ENCODE data around the gene ZNF140.

ZNF140 gene

DNA sequence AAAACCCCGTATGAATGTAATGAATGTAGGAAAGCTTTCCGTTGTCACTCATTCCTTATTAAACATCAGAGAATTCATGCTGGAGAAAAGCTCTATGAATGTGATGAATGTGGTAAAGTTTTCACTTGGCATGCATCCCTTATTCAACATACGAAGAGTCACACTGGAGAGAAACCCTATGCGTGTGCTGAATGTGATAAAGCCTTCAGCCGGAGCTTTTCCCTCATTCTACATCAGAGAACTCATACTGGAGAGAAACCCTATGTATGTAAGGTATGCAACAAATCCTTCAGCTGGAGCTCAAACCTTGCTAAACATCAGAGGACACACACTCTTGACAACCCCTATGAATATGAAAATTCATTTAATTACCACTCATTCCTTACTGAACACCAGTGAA lies 25.5 kb downstream of the ZNF140 start:
- no peak overlapping the region for H3K4me3 ChIP-seq (ENCODE audit: low read length)
- TF ChIP-seq CTCF (IDR thresholded peaks at IDR 0.05; ENCODE audit: insufficient read depth, low read depth, low read length, missing control alignments) = no peak
- DNase-seq (ENCODE audit: low read depth) = no peak

DNA sequence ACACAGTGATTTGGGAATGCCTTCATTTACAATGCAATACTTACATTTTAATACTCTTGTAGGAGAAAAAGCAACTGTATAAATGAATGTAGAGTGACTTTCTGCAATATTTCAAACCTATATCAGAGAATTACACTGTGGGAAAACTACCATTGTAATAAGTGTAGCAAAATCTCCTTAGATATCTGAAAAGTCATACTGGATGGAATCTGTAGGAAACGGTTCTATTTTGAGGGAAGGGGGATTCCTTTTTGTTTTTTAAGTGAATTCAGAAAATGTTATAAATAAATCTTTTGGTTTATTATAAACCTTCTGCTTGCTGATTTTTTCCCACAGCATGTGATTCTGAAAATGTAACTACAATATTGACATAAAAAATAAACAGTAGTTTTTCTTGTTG lies 26.4 kb downstream of the ZNF140 start:
- no peak for TF ChIP-seq CTCF (IDR thresholded peaks at IDR 0.05; ENCODE audit: insufficient read depth, low read depth, low read length, missing control alignments)
- no peak for DNase-seq (ENCODE audit: low read depth)
- H3K4me3 ChIP-seq (ENCODE audit: low read length) = no peak overlapping the region

GRCh38 chr12:133108150-133108549 lies 27.4 kb downstream of the ZNF140 start:
- DNase-seq (ENCODE audit: low read depth) = no peak
- H3K4me3 ChIP-seq (ENCODE audit: low read length) = no peak overlapping the region
- TF ChIP-seq CTCF (IDR thresholded peaks at IDR 0.05; ENCODE audit: insufficient read depth, low read depth, low read length, missing control alignments) = no peak

GRCh38 chr12:133120385-133121191 lies 39.9 kb downstream of the ZNF140 start:
- TF ChIP-seq CTCF (IDR thresholded peaks at IDR 0.05; ENCODE audit: insufficient read depth, low read depth, low read length, missing control alignments) = no peak
- no peak overlapping the region for H3K4me3 ChIP-seq (ENCODE audit: low read length)
- no peak for DNase-seq (ENCODE audit: low read depth)

- DNase-seq (ENCODE audit: low read depth) = no peak
- TF ChIP-seq CTCF (IDR thresholded peaks at IDR 0.05; ENCODE audit: insufficient read depth, low read depth, low read length, missing control alignments) = no peak
- H3K4me3 ChIP-seq (ENCODE audit: low read length) = no peak overlapping the region
Measured at GRCh38 chr12:133124674-133125073, 44.0 kb downstream of the ZNF140 start.

DNA sequence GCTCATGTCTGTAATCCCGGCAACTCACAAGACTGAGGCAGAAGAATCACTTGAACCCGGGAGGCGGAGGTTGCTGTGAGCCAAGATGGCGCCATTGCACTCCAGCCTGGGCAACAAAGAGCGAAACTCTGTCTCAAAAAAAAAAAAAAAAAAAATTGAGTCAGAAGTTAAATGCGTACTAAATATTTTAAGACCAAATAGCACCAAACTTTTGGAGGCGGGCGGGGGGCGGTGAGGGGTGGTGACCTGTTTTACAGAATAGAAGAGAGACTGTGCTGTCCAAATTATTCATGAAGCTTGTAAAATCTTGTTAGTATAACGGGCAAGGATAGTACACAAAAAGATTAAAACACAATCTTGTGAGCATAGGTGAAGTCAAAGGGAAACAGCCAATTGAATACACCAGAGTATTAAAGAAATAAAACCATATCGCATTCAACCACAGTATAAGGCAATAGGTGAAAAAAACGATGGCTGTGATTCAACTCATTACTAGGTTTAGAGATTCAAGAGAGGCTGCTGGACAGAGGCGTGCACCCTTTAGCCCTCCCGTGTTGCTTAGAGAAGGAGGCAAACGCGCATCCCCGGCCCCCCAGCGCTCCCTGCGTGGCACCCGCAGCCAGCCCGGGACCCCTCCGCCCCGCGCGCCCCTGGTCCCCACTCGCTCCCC lies 48.8 kb downstream of the ZNF140 start:
- peak; percentile 47 for DNase-seq (ENCODE audit: low read depth)
- TF ChIP-seq CTCF (IDR thresholded peaks at IDR 0.05; ENCODE audit: insufficient read depth, low read depth, low read length, missing control alignments) = no peak
- peak overlapping the region; percentile 79 for H3K4me3 ChIP-seq (ENCODE audit: low read length)
